HG03457 (cell line): Measurements from ENCODE around the gene KIR3DL3.
"Not testable (repeated sequence)": the region's sequence is repeated elsewhere in the genome, so short reads cannot be mapped to it uniquely, and the experiment has no call there.

Experiments used
- ATAC-seq: cut with Tn5 transposase; IDR thresholded peaks from one replicate; pipeline ENCODE4 v1.9.1; 2021; ENCODE audit warnings: moderate number of reproducible peaks; ENCODE audit not compliant: unreplicated experiment

The KIR3DL3 gene

DNA sequence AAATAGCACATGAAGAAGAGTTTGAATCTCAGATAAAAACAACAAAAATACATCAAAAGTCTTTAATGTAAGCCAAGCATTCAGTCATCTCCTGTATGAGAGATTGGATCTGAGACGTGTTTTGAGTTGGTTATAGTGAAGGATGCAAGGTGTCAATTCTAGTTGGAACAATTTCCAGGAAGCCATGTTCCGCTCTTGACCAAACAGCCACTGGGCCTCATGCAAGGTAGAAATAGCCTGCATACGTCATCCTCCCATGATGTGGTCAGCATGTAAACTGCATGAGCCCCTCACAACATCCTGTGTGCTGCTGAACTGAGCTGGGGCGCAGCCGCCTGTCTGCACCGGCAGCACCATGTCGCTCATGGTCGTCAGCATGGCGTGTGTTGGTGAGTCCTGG is at the start of gene KIR3DL3:
TSS of gene KIR3DL3 (plus strand) at position 301 of the 400 bp plus-strand sequence. CDS start at position 356, 55 bp downstream.
- no peak for ATAC-seq

DNA sequence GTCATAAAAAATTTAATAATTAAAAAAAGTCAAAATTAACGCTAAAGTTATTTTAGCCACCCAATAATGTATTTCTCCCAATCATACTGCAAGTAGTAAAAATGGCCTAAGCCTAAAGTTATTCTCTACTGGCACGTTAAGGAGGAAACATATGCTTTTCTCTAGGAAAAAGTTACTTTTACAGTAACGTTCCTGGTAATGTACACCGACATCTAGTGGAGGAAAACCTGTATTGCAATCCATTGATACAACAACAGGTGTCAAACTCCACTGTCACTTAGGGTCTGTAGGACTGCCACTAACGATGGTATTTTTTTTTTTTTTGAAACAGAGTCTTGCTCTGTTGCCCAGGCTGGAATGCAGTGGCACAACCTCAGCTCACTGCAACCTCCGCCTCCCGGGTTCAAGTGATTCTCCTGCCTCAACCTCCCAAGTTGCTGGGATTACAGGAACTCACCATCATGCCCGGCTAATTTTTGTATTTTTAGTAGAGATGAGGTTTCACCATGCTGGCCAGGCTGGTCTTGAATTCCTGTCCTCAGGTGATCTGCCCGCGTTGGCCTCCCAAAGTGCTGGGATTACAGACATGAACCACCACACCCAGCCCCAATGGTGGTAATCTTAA is 47.9 kb upstream of the KIR3DL3 start:
- not testable (repeated sequence) for ATAC-seq

DNA sequence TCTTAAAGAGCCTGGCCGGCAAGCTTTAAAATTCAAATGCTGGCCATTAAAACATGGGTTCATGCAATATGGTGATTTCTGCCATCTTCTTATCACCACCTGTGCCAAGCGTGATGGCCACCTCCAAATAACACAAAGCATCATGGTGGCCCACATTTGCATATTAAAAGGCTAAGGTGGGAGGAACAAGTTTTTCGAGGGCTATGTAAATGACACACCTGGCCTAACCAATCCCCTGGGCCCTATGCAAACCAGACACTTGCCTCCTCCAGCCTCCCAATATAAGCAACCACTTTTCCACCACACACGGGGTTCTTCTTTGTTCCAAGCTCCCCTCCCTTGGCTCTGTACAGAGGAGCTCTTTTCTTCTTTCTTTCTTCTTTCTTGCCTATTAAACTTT is 47.0 kb upstream of the KIR3DL3 start:
- ATAC-seq = no peak

DNA sequence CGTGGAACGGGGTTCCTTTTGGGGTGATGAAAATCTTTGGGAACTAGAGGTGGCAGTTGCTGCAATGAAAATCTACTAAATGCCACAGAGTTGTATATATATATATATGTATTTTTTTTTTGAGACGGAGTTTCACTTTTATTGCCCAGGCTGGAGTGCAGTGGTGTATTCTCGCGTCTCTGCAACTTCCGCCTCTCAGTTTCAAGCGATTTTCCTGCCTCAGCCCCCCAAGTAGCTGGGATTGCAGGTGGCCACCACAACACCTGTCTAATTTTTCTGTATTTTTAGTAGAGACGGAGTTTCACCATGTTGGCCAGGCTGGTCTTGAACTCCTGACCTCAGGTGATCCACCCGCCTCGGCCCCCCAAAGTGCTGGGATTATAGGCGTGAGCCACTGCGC is 42.6 kb upstream of the KIR3DL3 start:
- not testable (repeated sequence) for ATAC-seq

DNA sequence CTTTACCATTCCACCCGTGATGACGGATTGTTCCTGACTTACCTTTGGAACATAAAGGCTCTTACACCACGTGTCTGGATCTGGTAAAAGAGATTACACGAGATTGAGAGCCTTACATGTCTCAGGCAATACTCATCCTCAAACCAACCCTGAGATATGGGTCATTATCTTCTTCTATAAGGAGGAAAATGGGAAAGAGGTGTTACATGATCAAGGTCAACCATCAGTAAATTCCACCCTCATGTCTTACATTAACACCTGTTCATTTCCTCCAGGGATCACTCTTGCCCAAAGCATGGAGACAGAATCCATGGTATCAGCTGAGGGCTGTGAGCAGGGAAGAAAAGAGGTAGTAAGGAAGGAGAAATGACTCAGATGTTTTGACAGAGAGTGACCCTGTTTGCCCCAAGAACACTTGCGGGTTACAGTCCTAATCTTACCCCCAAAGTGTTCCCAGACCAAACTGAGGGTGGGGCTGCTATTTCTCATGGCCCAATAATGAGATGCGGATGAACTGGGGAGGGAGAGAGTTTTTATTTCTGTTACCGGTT is 41.9 kb upstream of the KIR3DL3 start:
- ATAC-seq = no peak

DNA sequence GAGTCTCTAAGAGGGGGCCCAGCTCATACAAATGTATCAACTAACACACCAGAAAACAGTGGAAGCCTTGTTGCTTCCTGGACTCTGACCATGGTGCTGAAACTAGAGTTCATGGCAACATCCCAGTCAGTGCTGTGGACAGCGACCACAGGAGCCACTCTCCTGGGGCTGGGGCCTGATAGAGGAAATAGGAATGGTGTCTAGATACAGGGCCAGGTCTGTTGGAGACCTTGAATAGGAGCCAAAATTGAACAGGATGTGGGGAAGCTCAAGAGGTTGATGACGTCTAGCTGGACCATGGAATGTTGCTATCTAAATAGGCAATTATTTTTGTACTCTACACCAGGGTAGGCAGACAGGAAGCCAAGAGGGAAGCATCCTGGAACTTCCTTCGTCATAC is 39.7 kb upstream of the KIR3DL3 start:
- ATAC-seq = no peak

DNA sequence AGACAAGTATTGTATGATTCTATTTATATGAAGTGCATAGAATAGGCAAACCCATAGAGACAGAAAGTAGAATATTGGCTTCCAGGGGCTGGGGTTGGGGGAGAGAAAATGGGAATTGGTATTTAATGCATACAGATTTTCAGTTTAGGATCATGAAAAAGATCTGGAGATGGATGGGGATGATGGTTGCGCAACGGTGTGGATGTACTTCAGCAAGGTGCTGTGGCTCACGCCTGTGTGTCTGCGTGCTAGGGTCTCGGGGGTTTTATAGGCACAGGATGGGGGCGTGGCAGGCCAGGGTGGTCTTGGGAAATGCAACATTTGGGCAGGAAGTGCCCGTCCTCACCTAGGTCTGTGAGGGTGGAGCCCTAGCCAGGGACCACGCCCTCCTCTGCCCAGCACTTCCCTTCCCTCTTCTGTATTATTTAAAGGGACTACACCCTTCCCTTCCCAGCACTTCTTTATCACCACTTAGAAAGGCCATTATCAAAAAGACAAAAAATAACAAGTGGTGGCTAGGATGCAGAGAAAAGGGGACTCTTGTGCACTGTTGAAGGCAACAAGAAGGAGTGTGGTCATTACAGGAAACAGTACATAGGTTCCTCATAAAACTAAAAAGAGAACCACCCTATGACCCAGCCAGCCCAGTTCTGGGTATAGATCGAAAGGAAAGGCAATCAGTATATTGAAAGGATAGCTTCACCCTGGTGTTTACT is 32.5 kb upstream of the KIR3DL3 start:
- no peak for ATAC-seq

DNA sequence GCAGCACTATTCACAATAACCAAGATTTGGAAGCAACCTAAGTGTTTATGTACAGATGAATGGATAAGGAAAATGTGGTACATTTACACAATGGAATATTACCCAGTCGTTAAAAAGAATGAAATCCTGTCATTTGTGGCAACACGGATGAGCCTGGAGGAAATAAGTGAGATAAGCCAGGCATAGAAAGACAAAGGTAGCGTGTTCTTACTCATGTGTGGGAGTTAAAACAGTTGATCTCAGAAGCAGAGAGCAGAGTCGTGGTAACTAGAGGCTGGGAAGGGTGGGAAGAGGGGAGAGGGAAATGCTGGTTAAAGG is 32.0 kb upstream of the KIR3DL3 start:
- ATAC-seq = no peak

DNA sequence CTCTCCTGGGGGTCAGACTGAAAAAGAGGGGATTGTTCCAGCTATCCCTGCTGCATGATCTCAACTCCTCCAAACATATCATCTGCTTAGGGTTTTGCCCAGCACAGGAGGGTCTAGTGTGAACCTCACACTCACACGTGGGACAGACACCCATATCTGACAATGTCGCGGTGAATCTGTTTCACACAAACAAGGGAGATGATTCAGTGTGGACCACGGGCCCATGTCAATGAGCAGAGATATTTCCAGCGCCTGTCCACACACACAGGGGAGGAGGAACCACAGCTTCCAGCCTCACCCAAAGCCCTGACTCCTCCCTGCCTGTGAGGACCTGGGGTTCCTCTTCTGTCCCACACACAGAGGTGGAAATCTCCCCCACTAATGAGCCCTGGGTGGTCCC is 29.6 kb upstream of the KIR3DL3 start:
- no peak for ATAC-seq

DNA sequence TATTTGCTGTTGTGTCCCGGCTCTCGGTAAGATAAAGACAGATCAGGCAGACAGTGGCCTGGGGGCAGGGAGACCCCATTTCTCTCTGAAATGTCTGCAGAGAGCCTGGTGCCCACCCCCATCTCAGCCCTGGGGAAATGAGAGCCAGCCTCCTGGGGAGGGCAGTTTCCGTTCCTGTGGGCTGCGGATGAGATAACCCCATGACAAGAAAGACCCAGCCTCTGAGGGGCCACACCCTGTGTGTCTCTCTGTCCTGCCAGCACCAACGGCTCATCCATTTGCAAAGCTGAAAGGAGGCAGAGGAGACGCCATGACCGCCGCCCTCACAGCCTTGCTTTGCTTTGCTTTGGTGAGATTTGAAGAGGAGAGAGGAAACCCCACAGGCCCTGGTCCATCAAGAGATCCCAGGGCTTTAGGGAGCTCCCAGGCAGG is 28.1 kb upstream of the KIR3DL3 start:
- ATAC-seq = no peak

DNA sequence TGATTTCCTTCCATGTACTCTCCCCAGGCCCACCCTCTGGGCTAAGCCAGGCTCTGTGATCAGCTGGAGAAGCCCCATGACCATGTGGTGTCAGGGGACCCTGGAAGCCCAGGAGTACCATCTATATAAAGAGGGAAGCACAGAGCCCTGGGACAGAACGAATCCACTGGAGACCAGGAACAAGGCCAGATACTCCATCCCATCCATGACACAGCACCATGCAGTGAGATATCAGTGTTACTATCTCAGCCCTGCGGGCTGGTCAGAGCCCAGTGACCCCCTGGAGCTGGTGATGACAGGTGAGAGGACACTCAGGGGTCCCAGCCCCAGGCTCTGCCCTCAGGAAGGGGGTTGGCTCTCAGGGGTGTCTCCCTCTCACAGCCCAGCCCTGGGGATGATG is 27.5 kb upstream of the KIR3DL3 start:
- no peak for ATAC-seq

DNA sequence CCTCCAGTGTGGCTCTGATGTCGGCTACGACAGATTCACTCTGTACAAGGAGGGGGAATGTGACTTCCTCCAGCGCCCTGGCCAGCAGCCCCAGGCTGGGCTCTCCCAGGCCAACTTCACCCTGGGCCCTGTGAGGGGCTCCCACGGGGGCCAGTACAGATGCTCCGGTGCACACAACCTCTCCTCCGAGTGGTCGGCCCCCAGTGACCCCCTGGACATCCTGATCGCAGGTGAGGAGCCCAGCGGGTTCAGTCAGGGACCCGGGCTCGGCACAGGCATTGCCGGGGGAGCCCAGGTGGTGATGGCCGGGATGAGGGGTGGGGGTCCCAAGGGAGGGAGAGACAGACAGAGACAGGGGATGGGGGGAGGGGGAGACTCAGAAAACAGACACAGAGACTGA is 26.5 kb upstream of the KIR3DL3 start:
- not testable (repeated sequence) for ATAC-seq

DNA sequence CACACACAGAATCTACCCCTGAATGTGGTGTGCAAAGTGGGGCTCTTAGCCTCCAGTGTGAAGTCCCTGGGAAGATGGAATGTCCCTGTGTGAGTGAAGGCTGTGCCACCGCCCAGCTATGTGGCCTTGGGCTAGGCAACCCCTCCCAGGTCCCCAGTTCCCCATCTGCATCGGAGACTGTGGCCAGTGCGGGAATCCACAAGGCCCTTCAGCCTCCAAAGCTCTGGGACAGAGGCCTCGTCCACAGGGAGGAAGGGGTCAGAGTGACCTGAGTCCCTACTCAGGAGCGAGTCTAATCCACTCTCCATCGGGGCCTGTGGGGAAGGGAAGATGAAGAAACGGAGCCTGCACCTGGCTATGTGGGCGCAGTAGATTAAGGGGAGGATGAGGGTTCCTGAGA is 19.3 kb upstream of the KIR3DL3 start:
- no peak for ATAC-seq

DNA sequence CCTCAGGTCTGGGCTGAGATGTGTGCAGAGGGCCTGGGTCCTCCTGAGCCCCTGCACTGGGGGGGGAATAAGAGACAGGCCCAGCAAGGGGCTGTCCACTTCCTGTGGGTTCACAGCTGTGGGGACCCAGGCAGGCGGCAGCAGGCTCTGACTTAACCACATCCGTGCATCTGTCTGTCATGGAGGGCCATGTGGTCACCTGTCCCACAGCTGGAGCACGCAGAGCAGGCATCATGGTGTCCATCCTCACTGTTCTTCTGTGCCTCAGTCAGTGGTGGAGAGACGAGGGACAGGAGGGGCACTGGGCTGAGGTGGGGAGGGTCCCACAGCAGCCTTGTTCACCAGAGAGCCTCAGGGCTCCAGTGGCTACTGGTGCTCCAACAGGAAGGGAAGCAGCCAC is 16.3 kb upstream of the KIR3DL3 start:
- ATAC-seq = no peak

DNA sequence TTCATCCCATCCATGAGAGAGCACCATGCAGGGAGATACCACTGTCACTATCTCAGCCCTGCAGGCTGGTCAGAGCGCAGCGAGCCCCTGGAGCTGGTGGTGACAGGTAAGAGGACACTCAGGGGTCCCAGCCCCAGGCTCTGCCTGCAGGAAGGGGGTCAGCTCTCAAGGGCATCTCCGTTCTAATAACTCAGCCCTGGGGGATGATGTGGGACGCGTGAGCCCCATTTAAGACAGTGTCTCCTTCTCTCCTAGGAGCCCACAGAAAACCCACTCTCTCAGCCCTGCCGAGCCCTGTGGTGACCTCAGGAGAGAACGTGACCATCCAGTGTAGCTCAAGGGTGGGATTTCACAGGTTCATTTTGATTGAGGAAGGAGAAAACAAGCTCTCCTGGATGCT is 15.5 kb upstream of the KIR3DL3 start:
- no peak for ATAC-seq

DNA sequence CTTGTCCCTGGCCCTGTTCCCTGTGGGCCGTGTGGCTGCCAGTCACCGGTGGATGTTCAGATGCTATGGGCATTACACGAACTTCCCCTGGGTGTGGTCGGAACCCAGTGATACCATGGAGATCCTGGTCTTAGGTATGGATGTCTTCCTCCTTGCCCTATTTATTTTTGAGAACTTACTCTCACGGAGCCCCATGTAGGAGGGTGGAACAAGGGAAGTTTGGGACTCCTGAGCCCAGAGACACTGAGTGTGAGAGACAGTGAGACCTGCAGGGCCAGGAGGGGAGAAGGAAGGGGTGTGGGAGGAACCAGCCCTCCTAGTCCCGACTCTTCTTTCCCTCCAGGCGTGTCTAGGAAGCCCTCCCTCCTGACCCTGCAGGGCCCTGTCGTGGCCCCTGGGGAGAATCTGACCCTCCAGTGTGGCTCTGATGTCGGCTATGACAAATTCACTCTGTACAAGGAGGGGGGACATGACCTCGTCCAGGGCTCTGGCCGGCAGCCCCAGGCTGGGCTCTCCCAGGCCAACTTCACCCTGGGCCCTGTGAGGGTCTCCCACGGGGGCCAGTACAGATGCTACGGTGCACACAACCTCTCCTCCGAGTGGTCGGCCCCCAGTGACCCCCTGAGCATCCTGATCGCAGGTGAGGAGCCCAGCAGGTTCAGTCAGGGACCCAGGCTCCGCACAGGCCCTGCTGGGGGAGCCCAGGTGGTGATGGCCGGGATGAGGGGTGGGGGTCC is 14.9 kb upstream of the KIR3DL3 start:
- ATAC-seq = no peak

DNA sequence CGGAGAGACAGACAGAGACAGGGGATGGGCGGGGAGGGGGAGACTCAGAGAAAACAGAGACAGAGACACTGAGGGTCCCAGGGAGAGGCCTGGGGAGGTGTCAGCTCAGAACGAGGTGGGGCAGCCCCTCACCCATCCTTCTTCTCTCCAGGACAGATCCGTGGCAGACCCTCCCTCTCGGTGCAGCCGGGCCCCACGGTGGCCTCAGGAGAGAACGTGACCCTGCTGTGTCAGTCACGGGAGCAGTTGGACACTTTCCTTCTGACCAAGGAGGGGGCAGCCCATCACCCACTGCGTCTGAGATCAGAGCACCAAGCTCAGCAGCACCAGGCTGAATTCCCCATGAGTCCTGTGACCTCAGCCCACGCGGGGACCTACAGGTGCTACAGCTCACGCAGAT is 14.3 kb upstream of the KIR3DL3 start:
- ATAC-seq = not testable (repeated sequence)

DNA sequence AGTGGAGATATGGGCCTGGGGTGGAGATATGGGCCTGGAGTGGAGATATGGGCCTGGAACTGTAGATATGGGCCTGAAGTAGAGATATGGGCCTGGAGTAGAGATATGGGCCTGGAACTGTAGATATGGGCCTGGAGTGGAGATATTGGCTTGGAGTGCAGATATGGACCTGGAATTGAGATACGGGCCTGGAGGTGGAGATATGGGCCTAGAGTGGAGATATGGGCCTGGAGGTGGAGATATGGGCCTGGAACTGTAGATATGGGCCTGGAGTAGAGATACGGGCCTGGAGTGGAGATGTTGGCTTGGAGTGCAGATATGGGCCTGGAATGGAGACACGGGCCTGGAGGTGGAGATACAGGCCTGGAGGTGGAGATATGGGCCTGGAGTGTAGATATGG is 402 bp downstream of the KIR3DL3 start:
- ATAC-seq = no peak

DNA sequence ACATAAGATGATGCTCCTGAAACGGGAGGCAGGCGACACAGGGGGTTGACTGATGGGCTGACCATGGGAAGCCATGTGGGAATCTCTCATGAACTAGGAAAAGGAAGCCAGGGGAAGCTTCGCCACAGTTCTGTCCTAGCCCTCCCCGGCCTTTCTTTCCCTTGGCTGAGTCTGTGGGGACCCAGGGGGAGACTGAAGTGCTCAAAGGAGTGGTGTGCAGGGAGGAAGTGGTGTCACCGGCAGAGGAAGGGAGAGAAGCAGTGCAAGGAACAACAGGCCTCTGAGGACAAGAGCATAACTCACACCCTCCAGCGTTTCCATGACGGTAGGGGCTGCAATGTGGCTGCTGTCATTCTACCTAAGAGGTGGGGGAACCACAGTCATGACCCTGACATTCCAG is 1.1 kb downstream of the KIR3DL3 start:
- no peak for ATAC-seq

DNA sequence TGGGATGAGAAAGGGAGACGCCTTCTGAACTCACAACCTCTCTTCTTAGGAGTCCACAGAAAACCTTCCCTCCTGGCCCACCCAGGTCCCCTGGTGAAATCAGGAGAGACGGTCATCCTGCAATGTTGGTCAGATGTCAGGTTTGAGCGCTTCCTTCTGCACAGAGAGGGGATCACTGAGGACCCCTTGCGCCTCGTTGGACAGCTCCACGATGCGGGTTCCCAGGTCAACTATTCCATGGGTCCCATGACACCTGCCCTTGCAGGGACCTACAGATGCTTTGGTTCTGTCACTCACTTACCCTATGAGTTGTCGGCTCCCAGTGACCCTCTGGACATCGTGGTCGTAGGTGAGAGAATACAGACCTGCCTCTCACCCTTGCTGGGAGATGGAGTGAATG is 3.3 kb downstream of the KIR3DL3 start:
- ATAC-seq = no peak

DNA sequence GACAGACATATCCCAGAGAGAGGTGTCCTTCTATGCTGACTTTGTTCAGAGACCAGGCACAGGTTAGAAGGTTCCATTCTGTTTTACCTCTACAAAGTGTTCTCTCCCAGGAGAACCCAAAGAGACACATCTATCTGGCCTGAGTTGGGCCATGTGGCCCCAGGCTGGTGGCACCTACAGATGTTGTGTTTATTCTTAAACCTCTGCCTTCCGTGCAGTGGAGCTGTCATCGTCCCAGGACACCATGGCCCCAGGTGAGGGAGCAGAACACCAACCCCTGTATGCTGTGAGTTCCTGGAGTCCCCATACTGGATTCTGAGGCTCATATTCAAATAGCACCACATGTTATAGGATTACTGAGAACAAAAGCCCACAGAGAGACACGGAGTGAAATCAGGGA is 3.9 kb downstream of the KIR3DL3 start:
- ATAC-seq = no peak
